ENCODE data around the gene FSTL4.

The FSTL4 gene

GRCh38 chr5:133276171-133276570, 336.2 kb downstream of the FSTL4 start:
- DNase-seq: no peak

DNA sequence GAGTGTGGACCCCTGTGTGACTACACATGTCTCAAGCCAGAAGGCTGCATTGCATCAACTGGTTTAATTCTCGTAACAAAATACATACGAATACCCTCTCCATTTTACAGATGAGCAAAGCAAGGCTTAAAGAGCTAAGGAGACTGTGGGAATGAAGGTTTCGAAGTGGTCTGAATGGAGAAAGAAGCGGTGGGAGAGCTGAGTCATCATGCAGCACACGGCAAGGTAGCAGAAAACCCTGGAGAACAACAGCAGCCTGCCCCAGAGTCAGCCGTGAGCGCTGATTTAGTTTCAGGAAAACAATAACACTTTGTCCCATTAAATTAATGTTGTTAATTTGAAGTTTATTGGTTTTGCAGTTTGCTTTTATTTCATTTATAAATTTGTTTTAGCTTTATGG, 336.7 kb downstream of the FSTL4 start:
- no peak for DNase-seq

DNA sequence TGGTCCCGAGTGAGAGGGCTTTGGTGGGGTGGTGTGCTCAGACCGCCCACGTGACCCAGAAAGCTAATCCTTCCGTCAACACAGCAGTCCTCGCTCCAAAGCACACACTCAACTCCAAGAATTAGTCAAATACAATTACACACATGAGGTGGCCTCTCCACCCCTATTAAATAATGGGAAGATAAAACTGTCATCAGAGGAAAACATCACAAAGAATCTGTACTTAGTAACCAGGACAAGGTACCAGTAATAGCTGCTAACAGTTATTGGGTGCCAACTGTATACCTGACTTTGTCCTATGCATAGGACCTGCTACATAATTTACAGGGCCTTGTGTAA, 337.8 kb downstream of the FSTL4 start:
- DNase-seq: no peak

DNA sequence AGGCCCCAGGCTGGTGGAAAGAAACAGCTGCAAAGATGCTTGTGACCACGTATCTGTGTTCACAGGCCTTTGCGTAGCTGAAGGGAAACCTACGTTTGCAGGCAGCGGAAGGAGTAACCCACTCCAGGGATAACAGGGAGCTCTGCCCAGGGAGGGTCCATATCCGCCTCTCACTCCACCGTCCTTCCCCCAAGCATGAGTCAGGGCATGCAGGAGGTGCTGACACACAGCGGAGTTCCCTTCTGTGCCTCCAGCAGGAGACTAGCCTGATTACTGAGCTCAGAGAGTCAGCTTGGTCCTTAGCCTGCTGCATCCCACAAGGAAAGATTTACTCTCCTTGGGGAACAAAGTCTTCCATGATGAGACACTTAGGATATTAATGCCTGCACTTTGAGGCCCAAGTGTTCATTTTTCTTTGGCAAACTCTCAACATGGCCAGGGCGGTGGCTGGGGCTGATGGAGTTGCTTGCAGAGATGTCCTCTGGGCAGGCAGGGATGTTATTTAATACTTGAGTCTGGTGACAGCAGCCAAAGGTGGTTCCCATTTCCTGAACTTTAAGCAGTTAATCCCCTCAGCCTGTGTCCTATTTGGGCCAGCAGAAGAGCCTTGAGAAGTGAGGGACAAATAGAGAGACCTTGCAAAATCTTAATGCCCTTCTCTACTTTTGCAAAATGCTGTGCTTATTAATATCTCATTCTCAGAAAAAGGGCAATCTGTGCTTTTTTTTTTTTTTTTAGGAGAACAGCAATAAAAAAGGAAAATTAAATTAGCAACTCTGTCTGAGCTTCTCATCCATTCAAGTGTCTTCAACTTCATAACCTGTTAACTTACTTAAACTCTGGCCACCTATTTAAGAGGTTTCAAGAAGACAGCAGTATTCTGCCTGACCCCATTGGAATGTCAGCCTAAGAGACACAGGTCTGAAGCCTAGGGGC, 338.4 kb downstream of the FSTL4 start:
- DNase-seq: no peak

DNA sequence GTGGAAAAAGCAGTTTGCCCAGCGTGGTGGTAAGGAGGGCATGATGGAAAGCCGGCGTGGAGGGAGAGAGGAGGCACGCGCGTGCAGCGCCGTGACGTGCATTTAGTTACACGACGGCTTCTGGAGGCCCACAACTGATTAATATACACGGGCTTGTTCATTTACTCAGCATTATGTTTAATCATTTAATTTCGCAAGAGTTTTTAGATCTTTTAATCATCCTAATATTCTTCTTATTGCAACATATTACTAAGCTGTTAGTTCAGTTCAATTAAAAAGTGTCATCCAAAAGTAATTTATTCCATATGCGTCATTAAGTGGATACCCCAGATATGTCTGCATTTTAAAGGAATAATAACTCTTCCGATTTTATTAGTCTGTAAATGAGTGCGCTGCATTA, 340.0 kb downstream of the FSTL4 start:
- DNase-seq: no peak

- DNase-seq: no peak
Measured at GRCh38 chr5:133271606-133272005, 340.7 kb downstream of the FSTL4 start.

- DNase-seq: no peak
Measured at GRCh38 chr5:133269691-133270090, 342.6 kb downstream of the FSTL4 start.

GRCh38 chr5:133267601-133268000, 344.7 kb downstream of the FSTL4 start:
- DNase-seq: no peak

- no peak for DNase-seq
Measured at GRCh38 chr5:133266966-133267365, 345.4 kb downstream of the FSTL4 start.

GRCh38 chr5:133266527-133266878, 345.8 kb downstream of the FSTL4 start:
- DNase-seq: no peak

- no peak for DNase-seq
Measured at GRCh38 chr5:133265720-133266526, 346.4 kb downstream of the FSTL4 start.

DNA sequence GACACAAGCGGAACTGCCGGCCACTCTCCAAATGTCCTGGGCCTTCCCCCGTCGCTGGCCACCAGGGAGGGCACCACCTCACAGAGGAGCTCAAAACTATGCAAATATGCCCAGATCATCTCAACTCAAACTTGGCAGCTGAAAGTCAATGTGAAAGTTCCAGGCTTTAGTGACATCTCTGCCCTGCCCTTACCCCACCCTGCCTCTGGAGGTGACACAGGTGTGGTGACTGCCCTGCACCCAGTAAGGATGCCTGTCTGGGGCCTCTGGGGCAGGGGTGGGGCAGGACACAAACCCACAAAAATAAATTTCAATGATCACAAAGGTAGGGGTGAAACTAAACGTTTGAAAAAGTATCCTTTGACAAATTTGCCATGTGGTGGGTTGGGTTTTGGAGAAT, 347.1 kb downstream of the FSTL4 start:
- no peak for DNase-seq

GRCh38 chr5:133262690-133263089, 349.7 kb downstream of the FSTL4 start:
- no peak for DNase-seq

DNA sequence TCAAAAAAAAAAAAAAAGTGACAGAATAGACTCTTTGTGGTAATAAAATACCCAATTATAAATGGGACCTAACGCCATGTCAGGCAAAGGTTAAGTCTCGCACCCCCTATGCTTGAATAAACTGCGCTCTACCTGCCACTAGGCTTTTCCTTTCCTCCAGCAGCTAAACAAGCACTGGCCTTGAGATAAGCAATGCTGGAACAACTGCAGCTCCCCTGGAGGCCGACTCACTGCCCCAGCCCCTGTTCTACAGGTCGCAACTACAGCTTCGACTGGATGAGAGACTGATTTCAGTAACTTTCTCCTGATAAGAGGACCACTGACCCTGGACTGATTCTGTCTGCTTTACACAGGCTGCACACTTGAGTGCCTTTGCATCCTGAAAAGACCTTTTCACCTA, 350.3 kb downstream of the FSTL4 start:
- DNase-seq: no peak

GRCh38 chr5:133260715-133261114, 351.6 kb downstream of the FSTL4 start:
- no peak for DNase-seq

DNA sequence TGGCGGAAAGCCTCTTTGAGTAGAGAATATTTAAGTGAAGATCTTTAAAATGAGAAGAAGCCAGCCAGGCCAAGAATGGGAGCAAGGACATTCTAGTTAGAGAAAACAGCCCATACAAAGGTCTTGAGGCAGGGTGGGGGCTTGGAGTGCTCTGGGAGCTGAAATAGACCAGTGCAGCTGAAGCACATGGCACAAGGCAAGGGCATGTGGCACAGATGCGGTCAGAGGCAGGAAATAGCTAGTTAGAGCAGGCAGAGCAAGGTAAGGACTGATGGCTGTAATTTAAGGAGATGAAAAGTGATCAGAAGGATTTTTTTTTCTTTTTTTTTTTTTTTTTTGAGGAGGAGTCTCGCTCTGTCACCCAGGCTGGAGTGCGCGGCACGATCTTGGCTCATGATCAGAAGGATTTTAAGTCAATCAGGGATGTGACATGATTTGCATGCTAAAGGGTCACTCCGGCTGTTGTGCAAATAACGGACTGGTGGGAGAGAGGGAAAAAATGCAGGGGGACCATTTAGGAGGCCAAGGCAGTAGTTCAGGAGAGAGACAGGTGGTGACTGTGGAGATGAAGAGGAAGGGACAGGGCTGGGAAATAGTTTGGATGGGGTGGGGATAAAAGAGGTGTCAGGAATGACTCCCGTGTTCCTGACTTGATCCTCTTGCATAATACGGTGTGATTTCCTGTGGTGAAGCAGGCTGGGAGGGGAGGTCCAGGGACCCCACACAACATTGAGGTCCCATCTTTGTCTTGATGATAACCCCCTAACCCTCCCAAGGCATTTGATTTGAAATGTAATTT, 352.9 kb downstream of the FSTL4 start:
- no peak for DNase-seq

GRCh38 chr5:133257977-133258376, 354.4 kb downstream of the FSTL4 start:
- DNase-seq: no peak

DNA sequence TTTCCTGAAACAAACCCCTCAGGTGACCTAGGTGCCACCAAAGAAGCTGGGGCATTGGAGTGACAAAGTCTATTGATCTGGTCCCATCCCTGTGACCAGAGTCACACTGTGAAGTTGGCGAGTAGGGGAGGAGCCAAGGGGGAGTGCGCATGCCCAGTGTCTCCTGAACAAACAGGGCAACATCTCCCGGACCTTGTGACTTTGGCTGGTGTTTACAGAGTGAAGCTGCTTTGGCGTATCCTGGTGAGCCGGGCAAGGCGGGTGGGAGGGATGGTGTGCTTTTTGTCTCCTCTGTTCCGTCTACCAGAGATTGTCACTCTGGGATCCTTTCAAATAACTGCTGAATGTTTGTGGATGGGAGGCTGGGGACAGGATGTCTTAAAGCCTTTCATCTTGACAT, 356.1 kb downstream of the FSTL4 start:
- peak; percentile 0 for DNase-seq

GRCh38 chr5:133254803-133255202, 357.5 kb downstream of the FSTL4 start:
- no peak for DNase-seq

GRCh38 chr5:133253671-133254070, 358.7 kb downstream of the FSTL4 start:
- DNase-seq: no peak

DNA sequence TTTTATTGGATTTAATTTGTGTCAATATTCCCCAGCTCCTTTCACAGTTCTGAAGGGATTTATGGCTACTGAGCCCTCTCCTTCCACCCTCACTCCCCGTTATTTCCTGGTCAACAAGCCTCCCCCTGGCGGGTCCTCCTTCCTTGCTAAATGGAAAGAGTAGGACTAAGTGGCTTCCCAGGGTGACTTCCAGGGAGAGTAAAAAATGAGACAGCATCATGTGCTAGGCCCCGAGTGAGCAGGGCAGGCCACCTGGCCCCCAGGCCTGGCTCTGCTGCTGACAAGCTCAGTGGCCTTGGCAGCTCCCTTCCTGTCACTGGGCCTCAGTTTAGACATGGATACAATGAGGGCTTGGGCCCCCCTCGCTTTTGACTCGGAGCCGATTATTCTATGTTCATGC, 359.3 kb downstream of the FSTL4 start:
- no peak for DNase-seq

GRCh38 chr5:133252133-133252480, 360.2 kb downstream of the FSTL4 start:
- DNase-seq: no peak

- peak; percentile 29 for DNase-seq
Measured at GRCh38 chr5:133251296-133252132, 360.8 kb downstream of the FSTL4 start.
